ENCODE measurements around the gene CFAP20DC. TPM values are rescaled to one million over a fixed set of nuclear protein-coding genes. Genes with fewer than 3 reads are reported as not detected.

CFAP20DC gene
- total and polyA plus RNA-seq, 2 of the 13 experiments (the other 11 are each of a cell fraction or from before 2014, with no cell fraction given) = not detected

- TF ChIP-seq ZNF281 (CRISPR knock-in tag; IDR thresholded peaks at IDR 0.05; ENCODE audit: borderline replicate concordance) = no peak
- TF ChIP-seq ZKSCAN5 (CRISPR knock-in tag; IDR thresholded peaks at IDR 0.05) = no peak
- no peak for TF ChIP-seq ZNF83 (CRISPR knock-in tag; IDR thresholded peaks at IDR 0.05; ENCODE audit: borderline replicate concordance)
- TF ChIP-seq, protein P1, sequence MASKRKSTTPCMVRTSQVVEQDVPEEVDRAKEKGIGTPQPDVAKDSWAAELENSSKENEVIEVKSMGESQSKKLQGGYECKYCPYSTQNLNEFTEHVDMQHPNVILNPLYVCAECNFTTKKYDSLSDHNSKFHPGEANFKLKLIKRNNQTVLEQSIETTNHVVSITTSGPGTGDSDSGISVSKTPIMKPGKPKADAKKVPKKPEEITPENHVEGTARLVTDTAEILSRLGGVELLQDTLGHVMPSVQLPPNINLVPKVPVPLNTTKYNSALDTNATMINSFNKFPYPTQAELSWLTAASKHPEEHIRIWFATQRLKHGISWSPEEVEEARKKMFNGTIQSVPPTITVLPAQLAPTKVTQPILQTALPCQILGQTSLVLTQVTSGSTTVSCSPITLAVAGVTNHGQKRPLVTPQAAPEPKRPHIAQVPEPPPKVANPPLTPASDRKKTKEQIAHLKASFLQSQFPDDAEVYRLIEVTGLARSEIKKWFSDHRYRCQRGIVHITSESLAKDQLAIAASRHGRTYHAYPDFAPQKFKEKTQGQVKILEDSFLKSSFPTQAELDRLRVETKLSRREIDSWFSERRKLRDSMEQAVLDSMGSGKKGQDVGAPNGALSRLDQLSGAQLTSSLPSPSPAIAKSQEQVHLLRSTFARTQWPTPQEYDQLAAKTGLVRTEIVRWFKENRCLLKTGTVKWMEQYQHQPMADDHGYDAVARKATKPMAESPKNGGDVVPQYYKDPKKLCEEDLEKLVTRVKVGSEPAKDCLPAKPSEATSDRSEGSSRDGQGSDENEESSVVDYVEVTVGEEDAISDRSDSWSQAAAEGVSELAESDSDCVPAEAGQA (IDR thresholded peaks at IDR 0.05; ENCODE audit: low read depth) = no peak
- TF ChIP-seq, protein P1 (CRISPR knock-in tag; IDR thresholded peaks at IDR 0.05; ENCODE audit: borderline replicate concordance) = no peak
These were observed 42.9 kb downstream of the CFAP20DC start (continued) for GRCh38 chr3:59006634-59007517.

Data from HepG2 (cell line).